ENCODE results near the gene PROSER1.

DNA sequence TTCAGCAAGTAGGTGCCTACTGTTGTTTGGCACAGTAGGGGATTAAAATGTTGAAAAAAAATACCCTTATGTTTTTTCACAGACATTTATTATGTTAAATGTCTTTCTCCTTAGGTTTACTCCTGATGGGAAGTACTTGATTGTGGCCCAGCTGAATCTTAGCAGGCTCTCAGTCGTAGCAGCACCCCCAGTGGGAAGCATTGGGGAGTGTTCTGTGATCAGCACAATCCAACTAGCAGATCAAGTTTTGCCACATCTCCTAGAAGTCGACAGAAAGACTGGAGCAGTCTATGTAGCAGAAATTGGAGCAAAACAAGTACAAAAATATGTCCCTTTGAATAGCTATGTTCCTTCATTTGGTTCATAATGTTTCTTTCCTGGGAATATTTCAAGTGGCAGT lies 9.7 kb upstream of the PROSER1 start:
- TF ChIP-seq, protein P1, sequence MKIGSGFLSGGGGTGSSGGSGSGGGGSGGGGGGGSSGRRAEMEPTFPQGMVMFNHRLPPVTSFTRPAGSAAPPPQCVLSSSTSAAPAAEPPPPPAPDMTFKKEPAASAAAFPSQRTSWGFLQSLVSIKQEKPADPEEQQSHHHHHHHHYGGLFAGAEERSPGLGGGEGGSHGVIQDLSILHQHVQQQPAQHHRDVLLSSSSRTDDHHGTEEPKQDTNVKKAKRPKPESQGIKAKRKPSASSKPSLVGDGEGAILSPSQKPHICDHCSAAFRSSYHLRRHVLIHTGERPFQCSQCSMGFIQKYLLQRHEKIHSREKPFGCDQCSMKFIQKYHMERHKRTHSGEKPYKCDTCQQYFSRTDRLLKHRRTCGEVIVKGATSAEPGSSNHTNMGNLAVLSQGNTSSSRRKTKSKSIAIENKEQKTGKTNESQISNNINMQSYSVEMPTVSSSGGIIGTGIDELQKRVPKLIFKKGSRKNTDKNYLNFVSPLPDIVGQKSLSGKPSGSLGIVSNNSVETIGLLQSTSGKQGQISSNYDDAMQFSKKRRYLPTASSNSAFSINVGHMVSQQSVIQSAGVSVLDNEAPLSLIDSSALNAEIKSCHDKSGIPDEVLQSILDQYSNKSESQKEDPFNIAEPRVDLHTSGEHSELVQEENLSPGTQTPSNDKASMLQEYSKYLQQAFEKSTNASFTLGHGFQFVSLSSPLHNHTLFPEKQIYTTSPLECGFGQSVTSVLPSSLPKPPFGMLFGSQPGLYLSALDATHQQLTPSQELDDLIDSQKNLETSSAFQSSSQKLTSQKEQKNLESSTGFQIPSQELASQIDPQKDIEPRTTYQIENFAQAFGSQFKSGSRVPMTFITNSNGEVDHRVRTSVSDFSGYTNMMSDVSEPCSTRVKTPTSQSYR (CRISPR knock-in tag; IDR thresholded peaks at IDR 0.05): no peak
- TF ChIP-seq, protein P2, sequence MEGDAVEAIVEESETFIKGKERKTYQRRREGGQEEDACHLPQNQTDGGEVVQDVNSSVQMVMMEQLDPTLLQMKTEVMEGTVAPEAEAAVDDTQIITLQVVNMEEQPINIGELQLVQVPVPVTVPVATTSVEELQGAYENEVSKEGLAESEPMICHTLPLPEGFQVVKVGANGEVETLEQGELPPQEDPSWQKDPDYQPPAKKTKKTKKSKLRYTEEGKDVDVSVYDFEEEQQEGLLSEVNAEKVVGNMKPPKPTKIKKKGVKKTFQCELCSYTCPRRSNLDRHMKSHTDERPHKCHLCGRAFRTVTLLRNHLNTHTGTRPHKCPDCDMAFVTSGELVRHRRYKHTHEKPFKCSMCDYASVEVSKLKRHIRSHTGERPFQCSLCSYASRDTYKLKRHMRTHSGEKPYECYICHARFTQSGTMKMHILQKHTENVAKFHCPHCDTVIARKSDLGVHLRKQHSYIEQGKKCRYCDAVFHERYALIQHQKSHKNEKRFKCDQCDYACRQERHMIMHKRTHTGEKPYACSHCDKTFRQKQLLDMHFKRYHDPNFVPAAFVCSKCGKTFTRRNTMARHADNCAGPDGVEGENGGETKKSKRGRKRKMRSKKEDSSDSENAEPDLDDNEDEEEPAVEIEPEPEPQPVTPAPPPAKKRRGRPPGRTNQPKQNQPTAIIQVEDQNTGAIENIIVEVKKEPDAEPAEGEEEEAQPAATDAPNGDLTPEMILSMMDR (IDR thresholded peaks at IDR 0.05): no peak
- TF ChIP-seq GTF2I (CRISPR knock-in tag; conservative IDR thresholded peaks at IDR 0.05): no peak
- no peak for TF ChIP-seq ZNF423 (CRISPR knock-in tag; IDR thresholded peaks at IDR 0.05)
- TF ChIP-seq, protein P3, sequence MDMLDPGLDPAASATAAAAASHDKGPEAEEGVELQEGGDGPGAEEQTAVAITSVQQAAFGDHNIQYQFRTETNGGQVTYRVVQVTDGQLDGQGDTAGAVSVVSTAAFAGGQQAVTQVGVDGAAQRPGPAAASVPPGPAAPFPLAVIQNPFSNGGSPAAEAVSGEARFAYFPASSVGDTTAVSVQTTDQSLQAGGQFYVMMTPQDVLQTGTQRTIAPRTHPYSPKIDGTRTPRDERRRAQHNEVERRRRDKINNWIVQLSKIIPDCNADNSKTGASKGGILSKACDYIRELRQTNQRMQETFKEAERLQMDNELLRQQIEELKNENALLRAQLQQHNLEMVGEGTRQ (CRISPR knock-in tag; IDR thresholded peaks at IDR 0.05): no peak
- no peak for TF ChIP-seq CREB1 (CRISPR knock-in tag; IDR thresholded peaks at IDR 0.05)
- TF ChIP-seq ATF1 (CRISPR knock-in tag; IDR thresholded peaks at IDR 0.05): no peak
- no peak for TF ChIP-seq ETV6 (CRISPR knock-in tag; IDR thresholded peaks at IDR 0.05)
- TF ChIP-seq, protein P4, sequence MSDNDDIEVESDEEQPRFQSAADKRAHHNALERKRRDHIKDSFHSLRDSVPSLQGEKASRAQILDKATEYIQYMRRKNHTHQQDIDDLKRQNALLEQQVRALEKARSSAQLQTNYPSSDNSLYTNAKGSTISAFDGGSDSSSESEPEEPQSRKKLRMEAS (CRISPR knock-in tag; IDR thresholded peaks at IDR 0.05): no peak
- no peak for TF ChIP-seq CBFB (CRISPR knock-in tag; IDR thresholded peaks at IDR 0.05; ENCODE audit: low read depth)
- TF ChIP-seq, protein P5, sequence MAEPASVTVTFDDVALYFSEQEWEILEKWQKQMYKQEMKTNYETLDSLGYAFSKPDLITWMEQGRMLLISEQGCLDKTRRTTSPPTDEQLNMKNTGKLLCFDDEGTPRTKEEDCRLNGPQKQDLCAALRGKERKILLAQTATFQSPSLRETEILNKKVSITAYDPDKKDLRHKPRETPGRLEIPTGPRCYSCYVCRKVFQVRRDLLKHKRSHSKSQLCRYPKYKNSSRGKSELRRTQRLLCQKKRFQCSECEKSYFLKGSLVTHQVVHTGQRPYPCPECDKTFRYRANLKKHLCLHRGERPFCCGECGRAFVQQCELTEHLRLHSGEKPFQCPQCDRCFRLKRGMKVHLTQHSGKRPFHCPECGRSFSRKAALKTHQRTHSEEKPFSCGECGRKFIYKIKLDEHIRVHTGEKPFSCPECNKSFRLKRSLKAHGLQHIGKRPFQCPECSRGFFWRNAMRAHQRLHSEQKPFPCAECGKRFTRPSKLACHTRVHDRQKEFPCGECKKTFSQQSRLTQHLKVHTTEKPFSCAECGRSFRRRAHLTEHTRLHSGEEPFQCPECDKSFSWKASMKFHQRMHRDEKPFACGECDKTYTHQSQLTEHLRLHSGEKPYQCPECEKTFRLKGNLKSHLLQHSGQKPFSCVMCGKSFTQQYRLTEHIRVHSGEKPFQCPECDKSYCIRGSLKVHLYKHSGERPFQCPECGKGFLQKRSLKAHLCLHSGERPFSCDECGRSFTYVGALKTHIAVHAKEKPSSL (CRISPR knock-in tag; conservative IDR thresholded peaks at IDR 0.05): no peak
- TF ChIP-seq GABPB1 (CRISPR knock-in tag; IDR thresholded peaks at IDR 0.05): no peak
